ENCODE measurements around the gene HTR4.

Gene HTR4

DNA sequence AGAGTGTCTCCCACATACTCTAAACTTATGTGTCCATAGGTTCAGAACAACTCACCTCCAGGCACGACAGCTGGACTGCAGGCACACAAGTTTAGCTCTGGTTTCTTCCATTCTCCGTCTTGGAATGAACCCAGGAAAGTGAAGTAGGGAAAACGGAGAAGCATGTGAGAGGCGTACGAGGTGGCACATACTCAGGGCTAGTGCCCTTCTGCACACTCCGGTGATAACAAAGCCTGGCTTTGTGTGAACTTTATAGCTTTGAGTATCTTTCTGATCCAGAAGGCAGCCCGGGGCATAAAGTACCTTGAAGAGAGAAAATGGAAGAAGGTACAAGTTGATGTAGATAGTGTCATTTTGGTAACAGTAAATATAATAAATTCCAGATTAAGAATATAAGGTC lies 11.1 kb upstream of the HTR4 start:
- no peak for DNase-seq (ENCODE audit: low read depth, low spot score)

DNA sequence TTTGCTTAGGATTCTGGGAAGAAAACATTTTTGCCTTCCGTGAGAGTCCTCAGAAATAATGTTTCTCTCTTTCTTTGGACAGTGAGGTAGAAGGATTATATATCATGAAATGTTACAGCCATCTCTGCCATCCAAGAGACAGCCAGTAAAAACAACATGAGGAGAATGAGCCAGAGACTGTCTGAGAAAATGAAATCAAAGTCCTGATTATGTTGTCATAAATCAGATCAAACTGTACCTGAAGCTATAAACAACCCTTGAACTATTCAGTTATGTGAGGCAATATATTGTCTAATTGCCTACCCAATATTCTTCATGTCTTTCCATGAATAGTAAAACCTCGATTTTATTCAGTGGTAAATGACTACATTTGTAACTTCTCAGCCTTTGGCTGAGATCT lies 9.2 kb upstream of the HTR4 start:
- DNase-seq (ENCODE audit: low read depth, low spot score), result no peak

DNA sequence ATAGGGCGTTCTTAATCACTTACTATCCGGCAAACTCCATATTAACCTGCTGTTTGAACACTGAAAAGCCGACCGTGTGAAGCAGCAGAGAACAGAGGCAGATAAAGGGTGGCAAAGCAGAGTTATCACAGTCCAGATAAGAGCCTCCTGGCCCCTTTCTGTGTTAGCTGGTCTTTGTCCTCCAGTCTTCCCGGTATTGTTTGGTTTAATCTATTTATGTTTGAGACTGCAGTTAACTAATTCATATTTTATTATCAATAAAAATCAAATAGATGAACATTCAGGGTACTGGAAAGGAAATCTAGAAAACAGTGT lies 6.0 kb upstream of the HTR4 start:
- no peak for DNase-seq (ENCODE audit: low read depth, low spot score)

DNA sequence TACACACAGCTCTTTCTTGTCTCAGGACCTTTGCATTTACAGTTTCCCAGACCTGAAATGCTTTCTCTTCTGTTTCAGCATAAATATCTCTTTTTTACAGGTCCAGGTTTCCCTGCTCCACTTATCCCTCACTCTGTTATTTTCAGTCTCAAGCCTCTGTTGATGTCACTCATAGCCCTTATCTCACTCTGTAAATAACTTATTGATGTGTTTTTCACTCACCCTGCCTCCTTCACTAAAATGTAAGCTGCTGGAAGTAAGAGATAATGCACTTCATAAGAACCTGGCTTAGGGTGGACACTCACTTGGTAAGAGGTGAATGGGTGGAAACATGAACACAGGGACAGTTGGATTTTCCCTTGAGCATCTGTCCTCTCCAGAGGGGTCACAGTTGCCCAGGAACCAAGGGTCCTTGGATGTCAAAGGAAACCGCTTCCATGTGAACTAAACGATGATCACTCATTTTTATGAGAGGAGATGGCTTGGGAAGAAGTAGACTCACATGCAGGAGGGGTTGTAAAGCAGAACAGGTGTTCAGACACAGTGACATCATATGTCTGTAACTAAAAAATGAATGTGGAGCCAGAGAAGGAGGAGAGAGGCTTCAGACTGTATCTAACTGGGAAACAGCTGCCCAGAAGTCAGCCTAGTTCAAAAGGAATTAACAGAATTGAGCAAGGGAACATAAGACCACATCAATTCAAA lies 5.5 kb upstream of the HTR4 start:
- no peak for DNase-seq (ENCODE audit: low read depth, low spot score)

DNA sequence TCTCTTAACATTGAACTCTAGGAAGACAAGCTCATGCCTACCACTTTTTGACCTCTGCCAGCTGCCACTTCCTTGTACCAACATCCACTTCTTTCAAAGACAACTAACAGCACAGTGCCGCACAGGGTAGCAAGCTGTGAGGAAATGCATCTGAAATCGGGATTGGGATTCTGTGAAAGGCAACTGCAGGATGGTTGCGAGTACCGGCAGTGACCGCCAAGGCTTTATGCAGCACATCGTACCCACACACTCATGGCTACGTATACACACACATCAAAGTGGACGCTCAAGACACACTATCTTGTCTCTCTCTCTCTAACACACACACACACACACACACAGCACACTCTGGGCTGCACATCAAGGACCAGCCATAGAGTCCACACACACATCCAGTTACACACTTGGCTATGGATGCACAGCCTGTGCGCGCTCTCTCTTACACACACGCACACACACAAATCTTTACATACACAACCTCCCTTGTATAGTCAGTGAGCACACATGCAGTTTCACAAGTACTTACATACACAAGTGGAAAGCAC lies 964 bp downstream of the HTR4 start:
- no peak for DNase-seq (ENCODE audit: low read depth, low spot score)

DNA sequence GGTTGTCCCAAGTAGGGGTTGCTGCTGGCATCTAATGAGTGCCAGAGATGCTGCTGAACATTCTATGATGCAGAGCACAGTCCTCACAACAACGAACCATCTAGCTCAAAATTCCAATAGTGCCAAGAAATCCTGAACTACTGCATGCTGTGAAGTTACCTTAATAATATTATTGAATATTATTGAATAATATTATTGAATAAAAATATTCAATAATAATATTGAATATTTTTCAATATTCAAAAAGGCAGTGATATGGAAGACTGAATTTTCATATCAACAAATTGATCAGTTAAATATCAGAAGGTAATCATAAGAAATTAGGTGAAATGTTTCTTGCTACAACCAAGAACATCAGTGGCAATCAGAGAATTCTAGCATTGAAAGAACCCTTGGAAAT lies 2.8 kb downstream of the HTR4 start:
- DNase-seq (ENCODE audit: low read depth, low spot score), result no peak

DNA sequence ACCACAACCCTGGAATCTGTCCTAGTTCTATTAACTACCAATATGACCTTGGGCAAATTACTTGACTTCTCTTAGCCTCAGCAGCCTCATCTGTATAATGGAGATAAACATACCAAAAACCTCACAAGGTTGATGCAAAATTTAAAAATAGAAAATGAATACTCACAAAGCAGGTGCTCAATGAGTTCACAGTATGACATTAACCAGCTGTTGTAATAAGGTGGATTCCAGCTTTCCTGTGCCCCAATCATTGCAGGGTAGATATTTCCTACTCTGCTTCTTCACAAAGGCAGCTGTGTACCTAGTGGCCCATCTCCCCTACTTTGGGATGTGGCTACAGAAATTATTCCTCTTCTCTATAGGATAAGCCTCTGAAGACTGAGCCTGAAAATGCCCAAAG lies 8.8 kb downstream of the HTR4 start:
- no peak for DNase-seq (ENCODE audit: low read depth, low spot score)

DNA sequence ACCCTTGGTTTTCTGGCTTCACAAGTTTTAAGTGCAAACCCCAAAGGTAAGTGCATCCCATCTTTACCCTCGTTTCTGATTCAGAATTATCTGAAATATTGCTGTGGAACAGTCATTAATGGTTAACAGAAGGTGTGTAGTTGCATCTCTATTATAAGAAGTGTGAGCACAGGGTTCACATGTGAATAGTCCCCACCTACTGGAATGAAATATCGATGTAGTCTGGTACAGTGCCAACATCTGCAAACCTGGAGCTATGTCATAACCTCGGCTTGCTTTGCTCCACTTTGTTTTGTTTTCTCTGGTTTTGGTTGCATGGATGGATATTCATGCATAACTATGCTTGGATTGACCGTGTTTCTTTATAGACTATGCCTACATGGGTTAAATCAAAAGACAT lies 12.6 kb downstream of the HTR4 start:
- DNase-seq (ENCODE audit: low read depth, low spot score), result no peak

DNA sequence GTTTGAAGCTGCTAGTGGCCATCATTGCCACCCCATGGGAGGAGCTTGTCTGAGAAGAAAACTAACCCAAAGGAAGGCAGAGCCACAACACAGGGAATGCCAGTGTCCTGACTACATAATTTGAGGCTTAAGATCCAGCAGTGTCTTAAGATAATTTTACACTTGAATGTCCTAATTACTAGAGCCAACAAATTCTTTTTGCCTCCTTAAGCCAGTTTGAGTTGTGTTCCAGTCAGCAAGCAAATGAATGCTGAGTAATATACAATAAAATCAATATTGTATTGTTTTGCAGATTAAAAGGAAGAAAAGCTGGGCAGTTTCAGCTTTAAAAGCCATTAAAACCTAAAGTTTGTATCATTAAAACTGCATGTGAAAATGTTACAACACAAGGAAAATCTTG lies 13.9 kb downstream of the HTR4 start:
- DNase-seq (ENCODE audit: low read depth, low spot score), result no peak

DNA sequence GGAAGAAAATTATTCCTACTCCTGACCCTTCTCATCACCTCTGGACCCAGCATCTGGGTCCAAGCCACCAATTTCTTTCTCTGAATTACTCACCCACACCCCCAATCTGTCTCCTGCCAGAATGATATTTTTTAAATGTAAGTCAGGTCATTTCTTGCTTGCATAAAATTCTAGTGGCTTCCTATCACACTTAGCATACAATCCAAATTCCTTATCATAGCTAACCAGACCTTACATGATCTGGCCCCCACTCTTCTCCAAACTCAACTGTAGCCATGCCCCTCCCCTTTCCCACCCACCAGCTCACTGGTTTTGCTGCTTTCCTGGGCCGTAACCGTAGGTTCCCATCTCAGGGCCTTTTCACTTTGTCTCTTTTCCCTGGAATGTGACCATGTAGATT lies 15.2 kb downstream of the HTR4 start:
- DNase-seq (ENCODE audit: low read depth, low spot score), result no peak

DNA sequence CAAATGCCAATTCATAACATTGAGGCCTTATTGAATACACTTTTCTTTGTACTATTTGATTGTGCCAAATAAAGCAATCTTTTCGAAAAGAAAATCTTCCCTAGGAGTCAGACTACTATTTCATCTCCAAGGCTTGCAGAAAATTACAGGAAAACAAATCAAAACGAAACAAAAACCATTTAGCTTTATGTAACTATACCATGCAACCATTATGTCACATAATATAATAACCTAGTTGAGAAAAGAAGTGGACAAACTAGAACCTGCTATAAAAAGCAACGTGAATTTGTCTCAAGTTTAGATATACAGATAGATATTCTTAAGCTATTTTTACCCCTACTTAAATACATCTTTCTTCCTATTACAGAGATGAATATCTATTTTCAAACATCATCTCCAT lies 18.0 kb downstream of the HTR4 start:
- DNase-seq (ENCODE audit: low read depth, low spot score), result no peak

DNA sequence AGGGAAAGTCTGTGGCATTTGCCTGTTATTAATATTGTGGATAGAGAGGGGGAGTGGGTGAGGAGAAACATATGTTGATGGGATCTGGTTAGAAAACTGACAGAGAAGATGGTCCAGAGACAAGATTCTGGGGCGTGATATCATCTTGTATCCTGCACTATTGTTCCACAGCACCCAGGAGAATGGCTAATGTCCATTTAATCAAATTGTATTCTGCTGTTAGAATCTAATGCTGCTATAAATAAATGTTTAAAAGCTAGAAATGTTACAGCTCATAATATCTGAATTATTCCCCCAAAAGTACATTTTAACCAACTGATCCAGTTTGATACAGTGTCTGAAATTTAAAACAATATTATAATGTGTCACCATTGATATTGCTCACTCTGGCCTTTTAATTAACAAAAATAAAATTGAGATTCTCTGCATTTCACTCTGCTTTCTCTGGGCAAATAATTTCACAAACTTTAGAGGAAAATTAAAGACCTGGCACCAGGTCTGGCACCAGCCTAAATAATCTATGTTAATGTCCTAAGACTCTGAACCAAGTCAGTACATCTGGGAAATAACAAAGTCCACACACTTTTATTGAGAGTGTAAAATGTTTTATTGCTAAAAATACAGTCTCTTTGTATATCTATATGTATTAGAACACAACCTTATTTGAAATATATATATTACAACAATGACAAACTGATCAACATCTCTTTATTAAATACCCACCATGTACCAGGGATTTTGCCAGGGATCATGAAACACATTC lies 18.8 kb downstream of the HTR4 start:
- no peak for DNase-seq (ENCODE audit: low read depth, low spot score)

DNA sequence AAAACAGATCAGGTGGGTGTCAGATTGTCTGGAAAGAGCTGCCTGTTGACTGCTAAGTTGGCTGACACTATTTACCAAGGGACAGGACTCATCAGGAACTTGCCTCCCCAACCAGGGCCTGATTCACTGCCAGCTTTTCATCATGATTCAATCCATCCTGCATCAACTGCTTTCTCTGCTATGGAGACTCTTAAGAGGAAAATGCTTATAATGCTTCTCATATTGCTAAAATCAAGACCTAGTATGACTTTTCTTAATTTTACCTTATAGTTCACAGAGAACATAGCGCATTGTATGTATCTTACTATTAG lies 21.3 kb downstream of the HTR4 start:
- no peak for DNase-seq (ENCODE audit: low read depth, low spot score)

DNA sequence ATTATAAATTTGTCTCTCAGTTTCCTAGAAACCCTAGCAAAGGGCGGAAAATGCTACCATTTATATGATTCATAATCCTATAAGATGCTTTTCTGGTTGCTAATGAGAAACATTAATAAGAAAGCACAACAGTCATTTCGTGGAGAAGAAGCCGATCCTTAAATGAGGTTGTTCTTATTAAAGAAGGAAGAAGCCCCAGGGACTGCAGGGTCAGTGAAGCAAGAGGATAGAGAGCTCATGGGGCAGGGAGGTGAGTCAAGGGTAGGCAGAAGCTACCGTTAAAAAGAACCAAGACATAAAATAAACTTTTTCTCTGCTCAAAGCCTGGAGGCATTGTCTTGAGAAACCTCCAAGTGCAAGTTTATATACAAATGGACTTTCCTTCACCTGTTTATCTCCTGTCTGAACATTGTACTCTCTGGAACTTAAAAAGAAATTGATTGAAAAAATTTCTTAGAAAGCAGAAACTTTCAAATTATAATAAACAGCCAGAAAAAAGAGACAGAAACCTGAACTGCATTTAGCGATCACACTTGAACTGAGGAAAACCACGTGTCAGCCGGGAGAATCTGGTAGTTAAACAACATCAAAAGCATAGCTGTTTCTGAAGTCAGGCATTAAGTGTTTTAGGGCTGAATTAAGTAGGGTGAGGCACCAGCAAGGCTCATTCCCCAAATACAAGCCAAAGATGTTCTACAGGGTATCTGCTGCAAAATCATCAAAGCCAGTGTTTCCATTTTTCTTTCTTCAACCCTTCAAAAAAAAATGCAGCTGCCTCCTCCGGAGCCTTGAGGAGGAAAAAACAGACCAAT lies 21.9 kb downstream of the HTR4 start:
- DNase-seq (ENCODE audit: low read depth, low spot score), result no peak

DNA sequence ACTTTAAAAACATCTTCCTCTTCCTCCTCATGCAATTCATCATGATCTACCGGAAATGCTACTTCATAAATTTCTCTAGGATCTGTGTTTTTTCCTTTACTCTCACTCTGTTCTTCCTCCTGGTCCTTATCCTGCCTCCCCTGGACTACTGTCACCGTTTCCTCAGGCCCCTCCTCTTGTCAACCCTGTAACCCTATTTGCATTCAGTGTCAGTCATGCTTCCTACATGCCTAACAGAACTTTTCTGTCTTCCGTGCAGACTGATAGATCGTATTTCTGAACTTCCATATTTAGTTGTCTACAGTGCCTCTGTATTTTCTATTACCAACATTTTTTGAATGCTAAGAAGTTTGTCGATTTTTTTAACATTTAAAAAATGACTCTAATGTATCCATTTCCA lies 27.3 kb downstream of the HTR4 start:
- DNase-seq (ENCODE audit: low read depth, low spot score), result no peak

DNA sequence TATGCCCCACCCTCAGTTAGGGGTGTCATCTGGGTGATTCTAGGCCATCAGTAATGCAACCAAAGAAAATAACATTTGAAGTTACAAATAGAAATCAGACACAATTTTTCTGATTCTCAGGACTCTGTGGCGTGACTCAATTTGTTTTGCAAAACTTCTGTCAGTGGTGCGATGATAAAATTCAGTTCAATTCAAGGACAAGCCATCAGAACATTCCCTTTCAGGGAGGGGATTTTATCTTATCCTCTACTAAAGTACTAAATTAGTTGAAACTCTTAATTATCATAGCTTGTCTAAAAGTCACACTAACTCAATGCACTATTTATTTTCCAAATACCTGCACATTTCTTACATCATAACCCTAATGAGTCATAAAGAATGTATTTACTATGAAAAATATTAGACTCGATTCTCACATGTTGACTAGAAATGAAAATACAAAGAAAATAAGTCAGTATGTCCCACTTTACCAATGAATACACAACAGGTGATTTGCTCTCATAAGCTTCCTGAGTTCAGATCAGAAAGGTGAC lies 28.2 kb downstream of the HTR4 start:
- no peak for DNase-seq (ENCODE audit: low read depth, low spot score)

DNA sequence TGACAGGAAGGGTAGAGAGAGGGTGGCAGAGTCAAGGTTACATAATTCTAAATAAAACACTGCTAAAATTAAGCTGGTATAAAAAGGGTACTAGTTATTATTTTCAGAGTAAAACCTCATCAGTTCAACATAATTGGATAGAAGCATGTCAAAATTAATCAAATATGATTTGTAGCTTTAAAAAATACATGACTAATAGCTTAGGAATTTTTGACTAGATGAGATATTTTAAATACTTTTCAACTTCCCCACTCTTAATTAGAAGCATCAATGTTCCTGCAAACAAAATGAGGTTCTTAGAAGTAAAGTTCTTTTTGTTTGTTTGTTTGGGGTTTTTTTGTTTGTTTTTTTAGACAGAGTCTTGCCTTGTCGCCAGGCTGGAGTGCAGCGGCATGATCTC lies 29.1 kb downstream of the HTR4 start:
- DNase-seq (ENCODE audit: low read depth, low spot score), result no peak

DNA sequence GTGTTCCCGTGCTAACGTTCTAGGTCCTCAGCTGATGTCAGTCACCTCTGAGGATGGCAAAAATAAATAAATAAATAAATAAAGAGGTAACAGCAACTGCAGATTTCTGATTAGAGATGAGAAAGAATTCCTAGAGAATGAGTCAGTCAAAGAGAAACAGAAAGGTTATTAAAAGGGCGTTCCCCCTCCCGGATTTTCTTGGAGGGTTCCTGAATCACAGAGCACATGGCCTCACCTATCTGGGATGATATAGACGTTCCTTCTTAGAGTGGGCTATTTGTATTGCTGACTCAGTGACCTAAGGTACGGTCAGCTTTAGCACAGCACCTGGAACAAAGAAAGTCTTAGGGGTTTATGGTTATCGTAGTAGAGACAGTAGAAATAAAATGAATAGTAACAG lies 30.6 kb downstream of the HTR4 start:
- no peak for DNase-seq (ENCODE audit: low read depth, low spot score)

DNA sequence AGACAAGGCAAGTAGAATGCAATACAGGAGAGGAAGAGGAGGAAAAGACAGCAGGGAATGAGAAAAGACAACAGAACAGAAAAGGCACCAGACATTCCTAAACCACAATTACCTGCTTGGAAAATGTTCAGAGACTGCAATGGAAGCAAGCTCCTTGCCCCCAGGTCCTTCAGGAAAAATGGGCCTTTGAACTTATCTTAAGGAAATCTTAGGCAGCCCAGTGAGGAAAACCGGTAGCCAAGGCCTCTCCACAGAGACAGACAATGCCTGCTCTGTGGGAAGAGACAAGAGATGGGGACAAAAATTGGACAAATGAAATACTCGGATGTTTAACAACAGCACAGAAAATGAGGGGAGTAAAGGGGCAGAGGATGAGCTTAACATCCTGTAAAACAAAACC lies 31.2 kb downstream of the HTR4 start:
- DNase-seq (ENCODE audit: low read depth, low spot score), result peak; percentile 58

DNA sequence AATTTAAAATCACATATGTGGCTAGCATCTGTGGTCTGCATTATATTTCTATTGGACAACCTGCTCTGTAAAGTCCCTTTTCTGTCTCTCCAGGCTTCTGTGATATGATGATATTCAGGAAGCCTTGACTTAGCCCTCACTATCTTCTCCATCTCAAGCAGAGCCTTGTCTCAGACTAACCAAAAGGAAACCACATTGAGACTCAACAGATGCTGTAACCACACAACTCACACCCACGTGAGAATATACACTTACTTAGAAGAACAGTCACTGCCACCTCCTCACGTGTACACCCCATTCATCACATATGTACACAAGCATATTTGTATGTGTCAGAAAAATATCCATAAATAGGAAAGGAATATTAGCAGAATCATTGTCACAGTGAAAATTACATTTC lies 33.6 kb downstream of the HTR4 start:
- DNase-seq (ENCODE audit: low read depth, low spot score), result no peak

DNA sequence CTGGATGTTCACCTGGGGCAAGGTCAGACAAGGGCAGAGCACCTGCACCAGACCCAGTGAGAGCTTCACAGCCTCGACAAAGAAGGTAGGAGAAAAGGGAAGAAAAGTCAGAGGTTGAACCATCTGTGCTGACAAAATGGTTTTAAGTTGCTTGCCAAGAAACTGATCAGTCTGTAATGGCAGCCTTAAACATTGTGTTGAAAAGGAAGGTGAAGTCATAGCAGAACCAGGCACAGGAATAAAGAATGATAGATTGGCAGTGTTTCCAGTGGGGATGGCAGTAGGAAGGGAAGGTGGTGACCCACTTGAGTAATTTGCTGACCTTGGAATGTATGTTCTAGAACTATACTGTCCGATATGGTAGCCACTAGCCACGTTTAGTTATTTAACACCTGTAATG lies 34.2 kb downstream of the HTR4 start:
- DNase-seq (ENCODE audit: low read depth, low spot score), result no peak

DNA sequence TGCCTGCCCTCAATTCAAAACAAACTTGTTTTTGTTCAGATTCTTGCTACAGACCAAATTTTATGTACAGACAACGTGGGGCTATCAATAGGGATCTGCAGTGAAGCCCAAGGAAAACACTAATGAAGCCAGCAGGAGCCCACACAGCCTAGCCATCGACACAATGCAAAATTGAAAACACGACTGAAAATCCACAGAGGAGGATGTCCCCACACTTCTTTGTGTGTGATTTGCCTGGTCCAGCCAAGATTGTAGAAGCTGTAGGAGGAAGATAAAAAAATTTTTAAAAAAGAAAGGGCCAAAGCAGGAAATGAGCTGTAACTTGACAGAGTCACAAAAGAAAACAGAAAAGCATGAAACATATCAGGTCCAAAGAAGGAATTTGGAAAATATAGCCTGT lies 34.8 kb downstream of the HTR4 start:
- no peak for DNase-seq (ENCODE audit: low read depth, low spot score)
